ENCODE data around the gene ABLIM3.

- TF ChIP-seq POLR2A (IDR thresholded peaks at IDR 0.05) = no peak
- no peak for TF ChIP-seq POLR2AphosphoS5 (IDR thresholded peaks at IDR 0.05)
Observed at GRCh38 chr5:149177911-149178565, 36.7 kb downstream of the ABLIM3 start.

Measured in breast epithelium (tissue), 3 donors.